ENCODE data around the gene MN1. TPM values are rescaled to one million over a fixed set of nuclear protein-coding genes. Genes with fewer than 3 reads are reported as not detected.

MN1 gene
- total RNA-seq, 4 donors from 2014 or later, result 0.53 to 2.8 (median 1.5) TPM

DNA sequence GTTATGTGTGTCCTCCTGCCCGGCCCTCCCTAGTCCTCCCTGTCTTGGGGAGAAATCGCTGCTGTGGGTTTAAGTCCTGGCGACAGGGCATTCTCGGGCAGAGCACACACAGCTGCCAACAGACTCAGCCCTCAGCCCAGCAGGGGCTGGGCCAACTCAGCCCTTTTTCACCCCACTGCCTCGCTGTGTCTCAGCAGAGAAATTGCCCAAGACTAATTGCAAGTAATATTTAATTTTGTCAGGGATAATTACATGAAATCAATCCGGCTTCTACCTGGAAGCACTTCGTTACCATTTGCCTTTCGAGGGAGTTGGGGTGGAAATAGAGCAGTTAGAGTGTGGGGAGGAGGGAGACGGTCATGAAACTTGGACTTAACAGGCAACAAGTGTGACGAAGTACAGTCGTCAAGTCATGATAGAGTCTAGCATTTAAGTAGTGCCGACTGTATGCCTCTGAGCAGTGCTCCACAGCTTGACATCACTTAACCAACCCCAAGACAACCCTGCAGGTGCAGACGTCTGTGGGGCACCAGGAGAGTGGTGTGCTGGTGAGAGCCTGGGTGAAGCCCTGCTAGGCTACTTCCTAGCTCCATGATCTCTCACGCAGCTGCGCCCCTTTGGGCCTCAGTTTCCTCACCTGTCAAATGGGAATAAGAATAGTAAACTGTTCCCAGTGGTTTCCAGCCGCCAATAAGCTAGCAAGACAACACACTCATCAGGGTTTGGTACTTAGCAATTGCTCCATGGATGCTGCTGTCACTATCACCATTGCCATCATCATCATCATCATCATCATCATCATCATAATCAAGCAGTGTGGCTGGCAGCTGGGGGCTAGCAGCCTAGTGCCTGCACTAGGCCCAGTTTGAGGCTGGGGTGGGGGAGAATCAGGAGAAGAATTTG lies 29.2 kb downstream of the MN1 start:
- Histone ChIP-seq H3K27ac (no peak overlapping the region), H3K9me3 (no peaks in the 10 kb centered on the region), H3K27me3 (no peaks in the 10 kb centered on the region), H3K4me3 (no peak overlapping the region), H3K36me3 (no peaks in the 10 kb centered on the region), H3K4me1 (peaks cover 0 to 9% (median 0%) of the 10 kb centered on the region in 4 donors)
- DNase-seq, result no peak
- TF ChIP-seq, protein P1, sequence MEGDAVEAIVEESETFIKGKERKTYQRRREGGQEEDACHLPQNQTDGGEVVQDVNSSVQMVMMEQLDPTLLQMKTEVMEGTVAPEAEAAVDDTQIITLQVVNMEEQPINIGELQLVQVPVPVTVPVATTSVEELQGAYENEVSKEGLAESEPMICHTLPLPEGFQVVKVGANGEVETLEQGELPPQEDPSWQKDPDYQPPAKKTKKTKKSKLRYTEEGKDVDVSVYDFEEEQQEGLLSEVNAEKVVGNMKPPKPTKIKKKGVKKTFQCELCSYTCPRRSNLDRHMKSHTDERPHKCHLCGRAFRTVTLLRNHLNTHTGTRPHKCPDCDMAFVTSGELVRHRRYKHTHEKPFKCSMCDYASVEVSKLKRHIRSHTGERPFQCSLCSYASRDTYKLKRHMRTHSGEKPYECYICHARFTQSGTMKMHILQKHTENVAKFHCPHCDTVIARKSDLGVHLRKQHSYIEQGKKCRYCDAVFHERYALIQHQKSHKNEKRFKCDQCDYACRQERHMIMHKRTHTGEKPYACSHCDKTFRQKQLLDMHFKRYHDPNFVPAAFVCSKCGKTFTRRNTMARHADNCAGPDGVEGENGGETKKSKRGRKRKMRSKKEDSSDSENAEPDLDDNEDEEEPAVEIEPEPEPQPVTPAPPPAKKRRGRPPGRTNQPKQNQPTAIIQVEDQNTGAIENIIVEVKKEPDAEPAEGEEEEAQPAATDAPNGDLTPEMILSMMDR (IDR thresholded peaks at IDR 0.05), result no peak
- no peak for TF ChIP-seq POLR2A (IDR thresholded peaks at IDR 0.05)

DNA sequence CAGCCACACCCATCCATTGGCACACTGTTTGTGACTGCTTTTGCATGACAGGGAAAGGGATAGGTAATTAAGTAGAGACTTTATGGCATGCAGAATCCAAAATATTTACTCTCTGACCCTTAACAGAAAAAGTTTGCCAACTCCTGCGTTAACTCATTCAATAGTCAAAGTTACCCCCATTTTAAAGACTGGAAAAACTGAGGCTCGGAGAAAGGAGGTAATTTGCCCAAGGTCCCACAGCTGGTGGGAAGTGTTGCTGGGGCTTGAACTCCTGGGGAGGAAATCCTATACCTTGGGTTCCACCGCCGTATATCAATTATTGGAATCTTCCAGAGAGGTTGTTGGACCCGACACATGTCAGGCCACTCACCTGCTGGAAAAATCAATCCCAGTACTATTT lies 29.9 kb downstream of the MN1 start:
- Histone ChIP-seq H3K27me3 (no peaks in the 10 kb centered on the region), H3K4me1 (peaks cover 0 to 9% (median 0%) of the 10 kb centered on the region in 4 donors), H3K36me3 (no peaks in the 10 kb centered on the region), H3K27ac (no peak overlapping the region), H3K4me3 (no peak overlapping the region), H3K9me3 (no peaks in the 10 kb centered on the region)
- DNase-seq, result no peak
- TF ChIP-seq POLR2A (IDR thresholded peaks at IDR 0.05), result no peak
- TF ChIP-seq, protein P1 (IDR thresholded peaks at IDR 0.05), result no peak

DNA sequence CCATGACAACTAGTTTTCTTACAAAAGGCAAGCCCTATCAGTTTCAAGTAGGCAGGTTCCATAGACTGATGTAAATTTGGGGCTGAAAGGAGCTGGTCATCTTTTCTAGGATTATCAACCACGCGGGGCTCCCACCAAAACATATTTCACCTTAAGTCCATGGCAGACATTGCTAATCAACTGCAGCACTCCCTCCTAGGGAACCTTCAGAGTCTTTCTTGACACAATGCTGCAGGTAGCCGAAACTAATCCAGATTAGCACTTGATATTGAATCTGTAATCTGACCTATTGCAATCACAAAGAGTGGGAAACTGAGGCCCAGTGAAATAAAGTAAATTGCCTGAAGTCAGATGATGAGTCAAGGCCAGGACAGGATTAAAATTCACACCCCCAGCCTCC lies 32.5 kb downstream of the MN1 start:
- no peak for DNase-seq
- no peaks in the 10 kb centered on the region for H3K27me3 ChIP-seq
- TF ChIP-seq POLR2A (IDR thresholded peaks at IDR 0.05), result no peak
- TF ChIP-seq, protein P1 (IDR thresholded peaks at IDR 0.05), result no peak
- no peaks in the 10 kb centered on the region for H3K36me3 ChIP-seq
- no peaks in the 10 kb centered on the region for H3K4me1 ChIP-seq
- no peak overlapping the region for H3K27ac ChIP-seq
- no peak overlapping the region for H3K4me3 ChIP-seq
- no peaks in the 10 kb centered on the region for H3K9me3 ChIP-seq

DNA sequence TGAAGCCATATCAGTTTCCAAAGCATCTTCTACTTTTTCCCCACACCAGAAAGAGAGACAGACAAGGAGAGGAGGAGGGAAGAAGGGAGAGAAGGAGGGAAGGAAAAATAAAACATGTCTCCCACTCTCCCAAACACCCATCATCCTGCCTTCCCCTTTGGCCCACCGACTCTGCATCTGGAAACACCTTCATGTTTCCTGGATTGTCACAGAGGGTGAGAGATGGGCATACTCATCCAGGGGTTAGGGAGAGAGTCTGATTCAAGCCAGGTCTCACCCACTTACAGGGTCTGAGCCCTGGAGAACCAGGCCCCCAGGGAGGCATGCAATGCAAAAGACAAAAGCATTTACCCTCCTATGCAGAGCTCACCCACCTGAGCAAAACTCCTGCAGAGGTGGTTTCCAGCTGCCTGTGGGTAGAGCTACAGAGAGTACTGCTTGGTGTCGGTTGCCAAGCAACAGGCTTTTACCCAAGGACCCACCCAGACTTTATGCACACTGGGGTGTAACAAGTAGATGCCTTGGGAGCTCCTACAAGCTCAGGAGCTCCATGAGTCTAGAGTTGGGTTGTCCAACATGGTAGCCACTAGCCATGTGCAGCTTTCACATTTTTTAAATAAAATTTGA lies 33.4 kb downstream of the MN1 start:
- Histone ChIP-seq H3K27me3 (no peaks in the 10 kb centered on the region), H3K9me3 (no peaks in the 10 kb centered on the region), H3K4me3 (no peak overlapping the region), H3K4me1 (no peaks in the 10 kb centered on the region), H3K27ac (no peak overlapping the region), H3K36me3 (no peaks in the 10 kb centered on the region)
- TF ChIP-seq, protein P1 (IDR thresholded peaks at IDR 0.05), result no peak
- no peak for TF ChIP-seq POLR2A (IDR thresholded peaks at IDR 0.05)
- no peak for DNase-seq

DNA sequence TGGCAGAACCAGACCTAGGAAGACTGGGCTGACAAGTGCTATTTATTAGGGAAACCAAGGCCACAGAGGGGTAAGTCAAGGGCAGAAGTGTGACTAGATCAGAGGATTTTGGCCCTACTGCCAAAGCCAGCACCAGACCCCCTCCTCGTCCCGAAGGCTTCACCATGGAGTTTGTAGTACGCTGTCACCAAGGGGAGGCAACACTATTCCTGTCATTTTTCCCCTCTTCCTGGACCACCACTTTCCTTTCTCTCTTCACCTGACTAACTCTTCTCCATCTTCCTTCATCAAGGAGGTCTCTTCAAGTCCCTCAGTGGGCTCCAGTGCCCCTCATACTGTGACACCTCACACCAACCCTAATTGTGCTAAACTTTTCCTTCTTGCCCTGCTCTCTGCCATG lies 34.9 kb downstream of the MN1 start:
- Histone ChIP-seq H3K4me1 (no peaks in the 10 kb centered on the region), H3K27me3 (no peaks in the 10 kb centered on the region), H3K36me3 (no peaks in the 10 kb centered on the region), H3K4me3 (no peak overlapping the region), H3K27ac (no peak overlapping the region), H3K9me3 (no peaks in the 10 kb centered on the region)
- no peak for TF ChIP-seq POLR2A (IDR thresholded peaks at IDR 0.05)
- no peak for DNase-seq

DNA sequence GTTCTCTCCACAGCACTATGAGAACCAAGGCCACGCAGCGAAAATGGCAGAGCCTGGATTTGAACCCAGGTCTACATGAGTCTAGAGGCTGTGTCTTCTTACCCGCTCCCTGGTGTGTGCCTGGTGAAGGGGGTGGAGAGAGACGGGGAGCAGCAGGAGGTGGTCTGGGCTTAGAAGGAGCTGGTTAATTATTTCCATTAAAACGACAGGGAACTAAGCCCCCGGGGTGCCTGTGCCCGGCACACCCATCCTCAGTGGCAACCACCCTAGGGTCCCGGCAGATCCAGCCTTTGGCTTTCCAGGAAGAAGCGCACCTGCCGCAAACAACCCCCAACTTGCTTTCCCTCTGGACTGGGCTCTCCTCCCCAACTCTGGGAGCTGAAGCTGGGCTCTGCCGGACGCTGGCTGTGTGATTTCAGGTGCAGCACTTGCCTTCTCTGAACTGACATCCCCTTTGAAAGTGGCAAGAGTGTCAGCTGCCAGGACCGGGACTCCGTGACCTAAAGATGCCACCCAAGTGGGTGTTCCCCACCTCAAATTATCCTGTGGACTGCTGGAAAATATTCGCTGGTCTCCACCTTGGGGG lies 35.8 kb downstream of the MN1 start:
- no peaks in the 10 kb centered on the region for H3K9me3 ChIP-seq
- H3K4me3 ChIP-seq, result no peak overlapping the region
- H3K27me3 ChIP-seq, result no peaks in the 10 kb centered on the region
- H3K36me3 ChIP-seq, result no peaks in the 10 kb centered on the region
- no peak for DNase-seq
- no peaks in the 10 kb centered on the region for H3K4me1 ChIP-seq
- TF ChIP-seq, protein P1 (IDR thresholded peaks at IDR 0.05), result no peak
- no peak for TF ChIP-seq POLR2A (IDR thresholded peaks at IDR 0.05)
- H3K27ac ChIP-seq, result no peak overlapping the region
